C4-2B (cell line): ENCODE data around the gene SLC16A7.

Source experiments
- CTCF ChIP-seq: fragments of 450-650 bp; conservative IDR thresholded peaks from 2 replicates; pipeline ENCODE4 v1.5.1; 2017; ENCODE audit warnings: mild to moderate bottlenecking
- ZFX ChIP-seq: fragments of 450-650 bp; IDR thresholded peaks from 2 replicates; pipeline ENCODE4 v1.6.1; 2017

DNA sequence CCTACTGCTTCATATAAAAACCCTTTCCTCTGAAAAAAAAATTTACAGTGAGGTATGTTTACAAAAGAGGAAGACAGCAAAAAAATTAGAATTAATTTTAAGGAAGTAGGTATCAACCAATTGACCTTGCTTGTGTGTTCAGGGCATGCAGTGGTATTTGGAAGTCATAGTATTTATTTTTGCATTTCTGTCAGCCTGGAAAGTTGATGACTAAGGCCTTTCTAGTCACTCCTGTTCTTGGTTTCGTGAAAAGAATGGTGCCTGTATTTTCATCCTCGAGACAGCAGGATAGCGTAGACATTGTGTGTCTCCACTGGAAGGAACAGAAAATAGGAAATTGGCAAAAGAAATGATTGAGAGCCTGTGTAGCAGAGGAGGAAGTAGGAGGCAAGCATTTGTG lies 24.5 kb downstream of the SLC16A7 start:
- TF ChIP-seq CTCF (no peak), ZFX (no peak)
